WTC11 (cell line): Measurements from ENCODE around the gene DOK5. TPM values are rescaled to one million over a fixed set of nuclear protein-coding genes. Genes with fewer than 3 reads are reported as not detected.

Experiments used
- ATAC-seq: fragments of 200-7000 bp; cut with Tn5 transposase; 2 replicates; pipeline ENCODE4 v1.10.0; 2021; ENCODE audit warnings: mild to moderate bottlenecking, moderate library complexity
- CTCF ChIA-PET: fragments of 300-600 bp; sonication (Branson Sonifier 250); formaldehyde crosslinking; loops from one replicate; lab custom pipeline; 2021; ENCODE audit warnings: antibody characterized with exemption; lab: Charles Lee
- POLR2A ChIA-PET: fragments of 350-600 bp; sonication (Branson Sonifier 250); formaldehyde crosslinking; loops from one replicate; lab custom pipeline; 2021; ENCODE audit warnings: antibody characterized with exemption; lab: Charles Lee
- DNase-seq: peaks from one replicate; pipeline ENCODE4 v3.0.0; 2021; ENCODE audit warnings: low spot score
- H3K27ac Mint-ChIP-seq: 2 replicates; pipeline ENCODE4 v1.8.0; 2021; ENCODE audit warnings: mixed read lengths
- H3K27me3 Mint-ChIP-seq: 2 replicates; pipeline ENCODE4 v1.8.0; 2021; ENCODE audit warnings: low read depth, mild to moderate bottlenecking, moderate library complexity, mixed read lengths
- H3K36me3 Mint-ChIP-seq: 2 replicates; pipeline ENCODE4 v1.8.0; 2021; ENCODE audit warnings: mixed read lengths
- H3K4me1 Mint-ChIP-seq: 2 replicates; pipeline ENCODE4 v1.8.0; 2022; ENCODE audit warnings: mixed read lengths
- H3K4me3 Mint-ChIP-seq: 2 replicates; pipeline ENCODE4 v1.8.0; 2021; ENCODE audit warnings: mild to moderate bottlenecking, moderate library complexity, mixed read lengths
- H3K9me3 Mint-ChIP-seq: 2 replicates; pipeline ENCODE4 v1.8.0; 2021; ENCODE audit warnings: mixed read lengths
- ETV6 ChIP-seq: sonication (generic); formaldehyde crosslinking; IDR thresholded peaks from 2 replicates; pipeline ENCODE4 v1.8.1; 2022; ENCODE audit warnings: mild to moderate bottlenecking, missing genetic modification reagents
- MYBL2 ChIP-seq: sonication (generic); formaldehyde crosslinking; IDR thresholded peaks from 2 replicates; pipeline ENCODE4 v1.8.1; 2023; ENCODE audit warnings: mild to moderate bottlenecking, moderate library complexity, missing genetic modification reagents
- NFYB ChIP-seq: sonication (generic); formaldehyde crosslinking; conservative IDR thresholded peaks from 2 replicates; pipeline ENCODE4 v1.8.0; 2022; ENCODE audit warnings: low read depth, missing genetic modification reagents
- NR3C1 ChIP-seq: sonication (generic); formaldehyde crosslinking; conservative IDR thresholded peaks from 2 replicates; pipeline ENCODE4 v1.8.1; 2023; ENCODE audit warnings: low read depth, mild to moderate bottlenecking, missing genetic modification reagents
- SMAD3 ChIP-seq: sonication (generic); formaldehyde crosslinking; IDR thresholded peaks from 2 replicates; pipeline ENCODE4 v1.8.0; 2022; ENCODE audit warnings: missing genetic modification reagents, mild to moderate bottlenecking, borderline replicate concordance
- STAT6 ChIP-seq: sonication (generic); formaldehyde crosslinking; conservative IDR thresholded peaks from 2 replicates; pipeline ENCODE4 v1.8.1; 2023; ENCODE audit warnings: mild to moderate bottlenecking, low read depth, missing genetic modification reagents, moderate library complexity
- ZNF219 ChIP-seq: sonication (generic); formaldehyde crosslinking; IDR thresholded peaks from 2 replicates; pipeline ENCODE4 v1.8.0; 2023; ENCODE audit warnings: missing genetic modification reagents, mild to moderate bottlenecking, borderline replicate concordance
- ZNF396 ChIP-seq: fragments of 250-450 bp; sonication (Bioruptor Pico); IDR thresholded peaks from 2 replicates; pipeline ENCODE4 v1.8.0; 2021; ENCODE audit warnings: mild to moderate bottlenecking, moderate library complexity, borderline replicate concordance
- ZNF416 ChIP-seq: fragments of 250-450 bp; sonication (Bioruptor Pico); IDR thresholded peaks from 2 replicates; pipeline ENCODE4 v1.9.0; 2021; ENCODE audit warnings: mild to moderate bottlenecking, inconsistent platforms
- total RNA-seq: library from RNA; stranded (reverse); gene quantifications from 3 replicates; pipeline ENCODE4 v1.2.3, GENCODE V29; 2021
- TF ChIP-seq, protein P1 (sequence below): sonication (generic); formaldehyde crosslinking; IDR thresholded peaks from 2 replicates; pipeline ENCODE4 v1.8.1; 2023; ENCODE audit warnings: mild to moderate bottlenecking, missing genetic modification reagents
- TF ChIP-seq, protein P2 (sequence below): sonication (generic); formaldehyde crosslinking; IDR thresholded peaks from 2 replicates; pipeline ENCODE4 v1.8.0; 2023; ENCODE audit warnings: missing genetic modification reagents, mild to moderate bottlenecking, borderline replicate concordance
- TF ChIP-seq, protein P3 (sequence below): sonication (generic); formaldehyde crosslinking; IDR thresholded peaks from 2 replicates; pipeline ENCODE4 v1.8.0; 2022; ENCODE audit warnings: mild to moderate bottlenecking, missing genetic modification reagents
- TF ChIP-seq, protein P4 (sequence below): sonication (generic); formaldehyde crosslinking; IDR thresholded peaks from 2 replicates; pipeline ENCODE4 v1.8.1; 2023; ENCODE audit warnings: mild to moderate bottlenecking, missing genetic modification reagents, moderate library complexity
- TF ChIP-seq, protein P5 (sequence below): sonication (generic); formaldehyde crosslinking; IDR thresholded peaks from 2 replicates; pipeline ENCODE4 v1.8.1; 2023; ENCODE audit warnings: mild to moderate bottlenecking, missing genetic modification reagents, borderline replicate concordance
- TF ChIP-seq, protein P6 (sequence below): sonication (generic); formaldehyde crosslinking; IDR thresholded peaks from 2 replicates; pipeline ENCODE4 v1.8.1; 2022; ENCODE audit warnings: low read depth, mild to moderate bottlenecking, moderate library complexity, missing genetic modification reagents, borderline replicate concordance

The DOK5 gene
- total RNA-seq, 1 experiment from 2014 or later, result 10.1 TPM

GRCh38 chr20:54506643-54507042 is 31.2 kb downstream of the DOK5 start (continued):
- TF ChIP-seq, protein P1, sequence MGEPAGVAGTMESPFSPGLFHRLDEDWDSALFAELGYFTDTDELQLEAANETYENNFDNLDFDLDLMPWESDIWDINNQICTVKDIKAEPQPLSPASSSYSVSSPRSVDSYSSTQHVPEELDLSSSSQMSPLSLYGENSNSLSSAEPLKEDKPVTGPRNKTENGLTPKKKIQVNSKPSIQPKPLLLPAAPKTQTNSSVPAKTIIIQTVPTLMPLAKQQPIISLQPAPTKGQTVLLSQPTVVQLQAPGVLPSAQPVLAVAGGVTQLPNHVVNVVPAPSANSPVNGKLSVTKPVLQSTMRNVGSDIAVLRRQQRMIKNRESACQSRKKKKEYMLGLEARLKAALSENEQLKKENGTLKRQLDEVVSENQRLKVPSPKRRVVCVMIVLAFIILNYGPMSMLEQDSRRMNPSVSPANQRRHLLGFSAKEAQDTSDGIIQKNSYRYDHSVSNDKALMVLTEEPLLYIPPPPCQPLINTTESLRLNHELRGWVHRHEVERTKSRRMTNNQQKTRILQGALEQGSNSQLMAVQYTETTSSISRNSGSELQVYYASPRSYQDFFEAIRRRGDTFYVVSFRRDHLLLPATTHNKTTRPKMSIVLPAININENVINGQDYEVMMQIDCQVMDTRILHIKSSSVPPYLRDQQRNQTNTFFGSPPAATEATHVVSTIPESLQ, result no peak
- TF ChIP-seq ZNF396 (CRISPR knock-in tag) (no peak), SMAD3 (no peak)
- TF ChIP-seq, protein P2, sequence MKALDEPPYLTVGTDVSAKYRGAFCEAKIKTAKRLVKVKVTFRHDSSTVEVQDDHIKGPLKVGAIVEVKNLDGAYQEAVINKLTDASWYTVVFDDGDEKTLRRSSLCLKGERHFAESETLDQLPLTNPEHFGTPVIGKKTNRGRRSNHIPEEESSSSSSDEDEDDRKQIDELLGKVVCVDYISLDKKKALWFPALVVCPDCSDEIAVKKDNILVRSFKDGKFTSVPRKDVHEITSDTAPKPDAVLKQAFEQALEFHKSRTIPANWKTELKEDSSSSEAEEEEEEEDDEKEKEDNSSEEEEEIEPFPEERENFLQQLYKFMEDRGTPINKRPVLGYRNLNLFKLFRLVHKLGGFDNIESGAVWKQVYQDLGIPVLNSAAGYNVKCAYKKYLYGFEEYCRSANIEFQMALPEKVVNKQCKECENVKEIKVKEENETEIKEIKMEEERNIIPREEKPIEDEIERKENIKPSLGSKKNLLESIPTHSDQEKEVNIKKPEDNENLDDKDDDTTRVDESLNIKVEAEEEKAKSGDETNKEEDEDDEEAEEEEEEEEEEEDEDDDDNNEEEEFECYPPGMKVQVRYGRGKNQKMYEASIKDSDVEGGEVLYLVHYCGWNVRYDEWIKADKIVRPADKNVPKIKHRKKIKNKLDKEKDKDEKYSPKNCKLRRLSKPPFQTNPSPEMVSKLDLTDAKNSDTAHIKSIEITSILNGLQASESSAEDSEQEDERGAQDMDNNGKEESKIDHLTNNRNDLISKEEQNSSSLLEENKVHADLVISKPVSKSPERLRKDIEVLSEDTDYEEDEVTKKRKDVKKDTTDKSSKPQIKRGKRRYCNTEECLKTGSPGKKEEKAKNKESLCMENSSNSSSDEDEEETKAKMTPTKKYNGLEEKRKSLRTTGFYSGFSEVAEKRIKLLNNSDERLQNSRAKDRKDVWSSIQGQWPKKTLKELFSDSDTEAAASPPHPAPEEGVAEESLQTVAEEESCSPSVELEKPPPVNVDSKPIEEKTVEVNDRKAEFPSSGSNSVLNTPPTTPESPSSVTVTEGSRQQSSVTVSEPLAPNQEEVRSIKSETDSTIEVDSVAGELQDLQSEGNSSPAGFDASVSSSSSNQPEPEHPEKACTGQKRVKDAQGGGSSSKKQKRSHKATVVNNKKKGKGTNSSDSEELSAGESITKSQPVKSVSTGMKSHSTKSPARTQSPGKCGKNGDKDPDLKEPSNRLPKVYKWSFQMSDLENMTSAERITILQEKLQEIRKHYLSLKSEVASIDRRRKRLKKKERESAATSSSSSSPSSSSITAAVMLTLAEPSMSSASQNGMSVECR, result no peak
- TF ChIP-seq, protein P3, sequence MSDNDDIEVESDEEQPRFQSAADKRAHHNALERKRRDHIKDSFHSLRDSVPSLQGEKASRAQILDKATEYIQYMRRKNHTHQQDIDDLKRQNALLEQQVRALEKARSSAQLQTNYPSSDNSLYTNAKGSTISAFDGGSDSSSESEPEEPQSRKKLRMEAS (CRISPR knock-in tag), result no peak

GRCh38 chr20:54510541-54511129 is 35.2 kb downstream of the DOK5 start:
- ChIA-PET CTCF (no interaction called here), POLR2A (no interaction called here)
- DNase-seq, result peak; percentile 46
- peaks cover 13% of the 10 kb centered on the region for H3K9me3 Mint-ChIP-seq
- H3K27me3 Mint-ChIP-seq, result no peaks in the 10 kb centered on the region
- peaks cover 7% of the 10 kb centered on the region for H3K36me3 Mint-ChIP-seq
- H3K4me1 Mint-ChIP-seq, result peaks cover 41% of the 10 kb centered on the region
- peak; percentile 91 for ATAC-seq
- peak overlapping the region; percentile 94 for H3K27ac Mint-ChIP-seq
- H3K4me3 Mint-ChIP-seq, result peak overlapping the region; percentile 37
- TF ChIP-seq MYBL2 (CRISPR knock-in tag), result no peak
- no peak for TF ChIP-seq ZNF219 (CRISPR knock-in tag)
- TF ChIP-seq SMAD3, result no peak
- no peak for TF ChIP-seq NFYB (CRISPR knock-in tag)
- TF ChIP-seq, protein P4, sequence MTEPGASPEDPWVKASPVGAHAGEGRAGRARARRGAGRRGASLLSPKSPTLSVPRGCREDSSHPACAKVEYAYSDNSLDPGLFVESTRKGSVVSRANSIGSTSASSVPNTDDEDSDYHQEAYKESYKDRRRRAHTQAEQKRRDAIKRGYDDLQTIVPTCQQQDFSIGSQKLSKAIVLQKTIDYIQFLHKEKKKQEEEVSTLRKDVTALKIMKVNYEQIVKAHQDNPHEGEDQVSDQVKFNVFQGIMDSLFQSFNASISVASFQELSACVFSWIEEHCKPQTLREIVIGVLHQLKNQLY (CRISPR knock-in tag), result no peak
- no peak for TF ChIP-seq STAT6 (CRISPR knock-in tag)
- TF ChIP-seq ZNF416, result no peak
- TF ChIP-seq, protein P5, sequence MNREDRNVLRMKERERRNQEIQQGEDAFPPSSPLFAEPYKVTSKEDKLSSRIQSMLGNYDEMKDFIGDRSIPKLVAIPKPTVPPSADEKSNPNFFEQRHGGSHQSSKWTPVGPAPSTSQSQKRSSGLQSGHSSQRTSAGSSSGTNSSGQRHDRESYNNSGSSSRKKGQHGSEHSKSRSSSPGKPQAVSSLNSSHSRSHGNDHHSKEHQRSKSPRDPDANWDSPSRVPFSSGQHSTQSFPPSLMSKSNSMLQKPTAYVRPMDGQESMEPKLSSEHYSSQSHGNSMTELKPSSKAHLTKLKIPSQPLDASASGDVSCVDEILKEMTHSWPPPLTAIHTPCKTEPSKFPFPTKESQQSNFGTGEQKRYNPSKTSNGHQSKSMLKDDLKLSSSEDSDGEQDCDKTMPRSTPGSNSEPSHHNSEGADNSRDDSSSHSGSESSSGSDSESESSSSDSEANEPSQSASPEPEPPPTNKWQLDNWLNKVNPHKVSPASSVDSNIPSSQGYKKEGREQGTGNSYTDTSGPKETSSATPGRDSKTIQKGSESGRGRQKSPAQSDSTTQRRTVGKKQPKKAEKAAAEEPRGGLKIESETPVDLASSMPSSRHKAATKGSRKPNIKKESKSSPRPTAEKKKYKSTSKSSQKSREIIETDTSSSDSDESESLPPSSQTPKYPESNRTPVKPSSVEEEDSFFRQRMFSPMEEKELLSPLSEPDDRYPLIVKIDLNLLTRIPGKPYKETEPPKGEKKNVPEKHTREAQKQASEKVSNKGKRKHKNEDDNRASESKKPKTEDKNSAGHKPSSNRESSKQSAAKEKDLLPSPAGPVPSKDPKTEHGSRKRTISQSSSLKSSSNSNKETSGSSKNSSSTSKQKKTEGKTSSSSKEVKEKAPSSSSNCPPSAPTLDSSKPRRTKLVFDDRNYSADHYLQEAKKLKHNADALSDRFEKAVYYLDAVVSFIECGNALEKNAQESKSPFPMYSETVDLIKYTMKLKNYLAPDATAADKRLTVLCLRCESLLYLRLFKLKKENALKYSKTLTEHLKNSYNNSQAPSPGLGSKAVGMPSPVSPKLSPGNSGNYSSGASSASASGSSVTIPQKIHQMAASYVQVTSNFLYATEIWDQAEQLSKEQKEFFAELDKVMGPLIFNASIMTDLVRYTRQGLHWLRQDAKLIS, result no peak
- TF ChIP-seq, protein P6, sequence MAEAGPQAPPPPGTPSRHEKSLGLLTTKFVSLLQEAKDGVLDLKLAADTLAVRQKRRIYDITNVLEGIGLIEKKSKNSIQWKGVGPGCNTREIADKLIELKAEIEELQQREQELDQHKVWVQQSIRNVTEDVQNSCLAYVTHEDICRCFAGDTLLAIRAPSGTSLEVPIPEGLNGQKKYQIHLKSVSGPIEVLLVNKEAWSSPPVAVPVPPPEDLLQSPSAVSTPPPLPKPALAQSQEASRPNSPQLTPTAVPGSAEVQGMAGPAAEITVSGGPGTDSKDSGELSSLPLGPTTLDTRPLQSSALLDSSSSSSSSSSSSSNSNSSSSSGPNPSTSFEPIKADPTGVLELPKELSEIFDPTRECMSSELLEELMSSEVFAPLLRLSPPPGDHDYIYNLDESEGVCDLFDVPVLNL (CRISPR knock-in tag), result no peak
- TF ChIP-seq ETV6 (CRISPR knock-in tag), result no peak
- TF ChIP-seq NR3C1, result no peak
